K562 (cell line): Measurements from ENCODE around the gene MPZL1. TPM values are rescaled to one million over a fixed set of nuclear protein-coding genes. Genes with fewer than 3 reads are reported as not detected.

Source experiments
- CEBPZ ChIP-seq: fragments of 150-350 bp; IDR thresholded peaks from 2 replicates; pipeline ENCODE4 v1.6.1; 2014; ENCODE audit warnings: low read depth, mild to moderate bottlenecking, low read length, borderline replicate concordance
- CREB5 ChIP-seq: fragments of 250-450 bp; sonication (Bioruptor Pico); IDR thresholded peaks from 2 replicates; pipeline ENCODE4 v1.5.0; 2020; ENCODE audit warnings: mild to moderate bottlenecking
- ERF ChIP-seq: fragments of 450-650 bp; formaldehyde crosslinking; IDR thresholded peaks from 2 replicates; pipeline ENCODE4 v1.4.0; 2020; ENCODE audit warnings: mild to moderate bottlenecking, mixed read lengths
- FIP1L1 ChIP-seq: fragments of 200-400 bp; formaldehyde crosslinking; IDR thresholded peaks from 2 replicates; pipeline ENCODE4 v1.6.1; 2018; ENCODE audit warnings: mild to moderate bottlenecking, low read depth, low read length; ENCODE audit not compliant: poor library complexity, severe bottlenecking
- FOXK2 ChIP-seq, 2 experiments: fragments of 450-650 bp; IDR thresholded peaks in 1 of 2; conservative IDR thresholded peaks in 1 of 2; 2 replicates each; pipeline ENCODE4 v1.6.1; 2016; ENCODE audit warnings: low read depth in 2 of 2, mild to moderate bottlenecking in 1 of 2
- HDAC3 ChIP-seq: fragments of 450-650 bp; IDR thresholded peaks from 2 replicates; pipeline ENCODE4 v1.6.1; 2018; ENCODE audit warnings: borderline replicate concordance, mild to moderate bottlenecking, moderate library complexity; ENCODE audit not compliant: partially characterized antibody
- NONO ChIP-seq, 2 experiments: fragments of 200-400 bp in 1 of 2; fragments of 450-650 bp in 1 of 2; formaldehyde crosslinking in 1 of 2; IDR thresholded peaks; 2 replicates each; pipeline ENCODE4 v1.6.1; 2017; ENCODE audit warnings: low read depth in 2 of 2, mild to moderate bottlenecking in 2 of 2, moderate library complexity in 2 of 2, low read length in 1 of 2
- NR2F6 ChIP-seq: fragments of 450-650 bp; formaldehyde crosslinking; IDR thresholded peaks from 2 replicates; pipeline ENCODE4 v1.4.0; 2020; ENCODE audit warnings: mild to moderate bottlenecking
- PPARD ChIP-seq: fragments of 250-450 bp; sonication (Bioruptor Pico); IDR thresholded peaks from 2 replicates; pipeline ENCODE4 v1.8.0; 2022; ENCODE audit warnings: inconsistent platforms, mild to moderate bottlenecking, moderate library complexity
- PTTG1 ChIP-seq: fragments of 450-650 bp; IDR thresholded peaks from 2 replicates; pipeline ENCODE4 v1.6.1; 2016; ENCODE audit warnings: low read depth, mild to moderate bottlenecking, missing genetic modification characterization, missing compliant biosample characterization
- RFX7 ChIP-seq: fragments of 250-450 bp; sonication (Bioruptor Pico); IDR thresholded peaks from 2 replicates; pipeline ENCODE4 v1.5.1; 2021; ENCODE audit warnings: mild to moderate bottlenecking
- SAFB2 ChIP-seq: fragments of 200-400 bp; formaldehyde crosslinking; IDR thresholded peaks from 2 replicates; pipeline ENCODE4 v1.6.1; 2018; ENCODE audit warnings: borderline replicate concordance, low read length, low read depth, moderate library complexity; ENCODE audit not compliant: severe bottlenecking
- SMARCA4 ChIP-seq: fragments of 450-650 bp; IDR thresholded peaks from 2 replicates; pipeline ENCODE4 v1.6.1; 2016
- TCF7 ChIP-seq: sonication (generic); IDR thresholded peaks from 2 replicates; pipeline ENCODE4 v1.6.1; 2016; ENCODE audit warnings: antibody characterized with exemption, borderline replicate concordance
- ZBTB43 ChIP-seq: sonication (generic); formaldehyde crosslinking; IDR thresholded peaks from 2 replicates; pipeline ENCODE4 v1.8.0; 2023; ENCODE audit warnings: mild to moderate bottlenecking, missing genetic modification reagents
- ZFP1 ChIP-seq: fragments of 450-650 bp; formaldehyde crosslinking; IDR thresholded peaks from 2 replicates; pipeline ENCODE4 v1.4.0; 2020; ENCODE audit warnings: mild to moderate bottlenecking, mixed read lengths
- ZFP30 ChIP-seq: fragments of 250-450 bp; sonication (Bioruptor Pico); IDR thresholded peaks from 2 replicates; pipeline ENCODE4 v1.8.0; 2022; ENCODE audit warnings: moderate library complexity, mild to moderate bottlenecking, inconsistent platforms, borderline replicate concordance
- ZKSCAN8 ChIP-seq: fragments of 200-800 bp; sonication (Bioruptor generic); IDR thresholded peaks from 2 replicates; pipeline ENCODE4 v1.6.1; 2016; ENCODE audit warnings: missing genetic modification characterization, missing compliant biosample characterization
- ZNF449 ChIP-seq: fragments of 250-450 bp; sonication (Bioruptor Pico); IDR thresholded peaks from 2 replicates; pipeline ENCODE4 v1.8.0; 2022; ENCODE audit warnings: moderate library complexity, mild to moderate bottlenecking, inconsistent platforms
- ZSCAN32 ChIP-seq: fragments of 450-650 bp; formaldehyde crosslinking; IDR thresholded peaks from 2 replicates; pipeline ENCODE4 v1.4.0; 2020; ENCODE audit warnings: mild to moderate bottlenecking, moderate library complexity
- polyA plus RNA-seq, 8 experiments: library from polyadenylated mRNA; depleted of rRNA in 4 of 8; stranded (reverse) in 5 of 8; unstranded in 3 of 8; fragments of >200 nt; fragmentation: Nextera tagmentation in 2 of 8; fragmentation: Illumina TruSeq in 1 of 8; extraction: Ambion mirVana in 2 of 8; extraction: Trizol in 1 of 8; gene quantifications; 2 replicates each; pipeline versions ENCODE4 v1.2.1 to v1.2.3, GENCODE V29; 2011 to 2014; ENCODE audit warnings: inconsistent platforms in 1 of 8, missing spikeins in 1 of 8
- total RNA-seq, 7 experiments: library from RNA; depleted of rRNA in 6 of 7; stranded (reverse); fragments of >200 nt in 6 of 7; fragmentation: Illumina TruSeq in 2 of 7; extraction: Trizol in 2 of 7; gene quantifications; 2 replicates each; pipeline versions ENCODE4 v1.2.1 to v1.2.3, GENCODE V29; 2011 to 2021; ENCODE audit warnings: low replicate concordance in 1 of 7

The MPZL1 gene
- total and polyA plus RNA-seq, 9 of the 15 experiments (the other 6 are each of a cell fraction or from before 2014, with no cell fraction given): 14.5 to 153 (median 66.5) TPM

- no peak for TF ChIP-seq ZBTB43
- no peak for TF ChIP-seq FOXK2 (conservative IDR thresholded peaks at IDR 0.05 in 1 of 2, IDR thresholded peaks at IDR 0.05 in 1 of 2; ENCODE audit: low read depth in 2 of 2)
- TF ChIP-seq SAFB2: no peak
- TF ChIP-seq FIP1L1: no peak
- TF ChIP-seq ERF (CRISPR knock-in tag): no peak
- TF ChIP-seq HDAC3: no peak
- peak; percentile 74 for TF ChIP-seq SMARCA4
- TF ChIP-seq PPARD (CRISPR knock-in tag): no peak; the same call in 1 of the 2 replicates
- TF ChIP-seq CEBPZ: no peak
- TF ChIP-seq ZSCAN32: peak; percentile 64; the same call in 1 of the 2 replicates
- no peak for TF ChIP-seq ZFP30 (CRISPR knock-in tag)
- TF ChIP-seq NONO (IDR thresholded peaks at IDR 0.05; ENCODE audit: low read depth in 2 of 2, low read length in 1 of 2): no peak
- no peak for TF ChIP-seq RFX7
- no peak for TF ChIP-seq CREB5
- TF ChIP-seq PTTG1 (tag): no peak; the same call in none of the 2 replicates
- no peak for TF ChIP-seq NR2F6 (CRISPR knock-in tag)
- TF ChIP-seq ZNF449 (CRISPR knock-in tag): no peak
- no peak for TF ChIP-seq ZFP1
- TF ChIP-seq ZKSCAN8 (CRISPR knock-in tag): 0 out of 2 replicates have a peak, but pooled peaks have one; percentile 57
- no peak for TF ChIP-seq TCF7
These were observed 103.8 kb downstream of the MPZL1 start (continued) for GRCh38 chr1:167825419-167826079.
